PC-9 (cell line): ENCODE results near the gene PRR30. TPM values are rescaled to one million over a fixed set of nuclear protein-coding genes. Genes with fewer than 3 reads are reported as not detected.

Source experiments
- BruUV-seq: library from RNA; stranded (reverse); fragments of 400-500 nt; replicated peaks from 2 replicates; lab custom pipeline; 2021; lab: Mats Ljungman, UMichigan
- CTCF ChIA-PET: fragments of 300-600 bp; sonication (Branson Sonifier 250); formaldehyde crosslinking; loops from one replicate; lab custom pipeline; 2022; ENCODE audit warnings: antibody characterized with exemption; lab: Charles Lee
- POLR2A ChIA-PET: fragments of 300-600 bp; sonication (Branson Sonifier 250); formaldehyde crosslinking; loops from one replicate; lab custom pipeline; 2022; ENCODE audit warnings: antibody characterized with exemption; ENCODE audit not compliant: unreplicated experiment; lab: Charles Lee
- DNase-seq, 2 experiments: peaks; one replicate each; pipeline versions ENCODE4 v3.0.0 to v3.0.0-alpha.2; 2015 to 2022; ENCODE audit warnings: mixed read lengths in 1 of 2
- H2AFZ ChIP-seq: fragments of 200-600 bp; sonication (generic); 2 replicates; pipeline ENCODE4 v1.8.1; 2017; ENCODE audit warnings: antibody characterized with exemption
- H3F3A ChIP-seq: fragments of 200-600 bp; sonication (generic); 2 replicates; pipeline ENCODE4 v1.8.1; 2017; ENCODE audit warnings: antibody characterized with exemption, mild to moderate bottlenecking, low read depth; ENCODE audit not compliant: insufficient read depth
- H3K27ac ChIP-seq: fragments of 200-600 bp; sonication (generic); 2 replicates; pipeline ENCODE4 v1.6.1; 2016; ENCODE audit warnings: mixed run types
- H3K27me3 ChIP-seq: fragments of 200-600 bp; sonication (generic); 2 replicates; pipeline ENCODE4 v1.6.1; 2016; ENCODE audit warnings: low read depth, mixed run types; ENCODE audit not compliant: insufficient read depth
- H3K36me3 ChIP-seq: fragments of 200-600 bp; sonication (generic); 2 replicates; pipeline ENCODE4 v1.6.1; 2016; ENCODE audit warnings: low read depth, mixed run types
- H3K4me1 ChIP-seq: fragments of 200-600 bp; sonication (generic); replicated peaks from 2 replicates; pipeline ENCODE4 v1.6.1; 2016; ENCODE audit warnings: mixed run types; ENCODE audit not compliant: insufficient read depth
- H3K4me2 ChIP-seq: fragments of 200-600 bp; sonication (generic); 2 replicates; pipeline ENCODE4 v1.6.1; 2017; ENCODE audit warnings: mixed run types
- H3K4me3 ChIP-seq: fragments of 200-600 bp; sonication (generic); 2 replicates; pipeline ENCODE4 v1.6.1; 2016; ENCODE audit warnings: mixed run types
- H3K79me2 ChIP-seq: fragments of 200-600 bp; sonication (generic); 2 replicates; pipeline ENCODE4 v1.6.1; 2017; ENCODE audit warnings: low read depth, mixed run types
- H3K9me2 ChIP-seq: fragments of 200-600 bp; sonication (generic); 2 replicates; pipeline ENCODE4 v1.8.1; 2017; ENCODE audit warnings: mild to moderate bottlenecking; ENCODE audit not compliant: insufficient read depth
- H3K9me3 ChIP-seq: fragments of 200-600 bp; sonication (generic); 2 replicates; pipeline ENCODE4 v1.8.1; 2016; ENCODE audit warnings: low read depth; ENCODE audit not compliant: insufficient read depth
- H4K20me1 ChIP-seq: fragments of 200-600 bp; sonication (generic); 2 replicates; pipeline ENCODE4 v1.8.1; 2017; ENCODE audit not compliant: insufficient read depth
- EZH2 ChIP-seq: fragments of 200-600 bp; sonication (generic); IDR thresholded peaks from 2 replicates; pipeline ENCODE4 v1.8.0; 2017; ENCODE audit warnings: antibody characterized with exemption, low read depth
- intact Hi-C: fragments of 100-400 bp; cut with micrococcal nuclease; formaldehyde crosslinking; loops from one replicate; pipeline ENCODE4 v1.10.0; 2022; ENCODE audit not compliant: unreplicated experiment
- total RNA-seq: library from RNA; stranded (reverse); gene quantifications from 2 replicates; pipeline ENCODE4 v1.2.3, GENCODE V29; 2021
- TF ChIP-seq, protein P1 (sequence below): fragments of 200-600 bp; sonication (generic); conservative IDR thresholded peaks from 2 replicates; pipeline ENCODE4 v1.6.1; 2017; ENCODE audit warnings: mixed run types, antibody characterized with exemption, mild to moderate bottlenecking, moderate library complexity

Gene PRR30
- total RNA-seq, 1 experiment from 2014 or later, result not detected

DNA sequence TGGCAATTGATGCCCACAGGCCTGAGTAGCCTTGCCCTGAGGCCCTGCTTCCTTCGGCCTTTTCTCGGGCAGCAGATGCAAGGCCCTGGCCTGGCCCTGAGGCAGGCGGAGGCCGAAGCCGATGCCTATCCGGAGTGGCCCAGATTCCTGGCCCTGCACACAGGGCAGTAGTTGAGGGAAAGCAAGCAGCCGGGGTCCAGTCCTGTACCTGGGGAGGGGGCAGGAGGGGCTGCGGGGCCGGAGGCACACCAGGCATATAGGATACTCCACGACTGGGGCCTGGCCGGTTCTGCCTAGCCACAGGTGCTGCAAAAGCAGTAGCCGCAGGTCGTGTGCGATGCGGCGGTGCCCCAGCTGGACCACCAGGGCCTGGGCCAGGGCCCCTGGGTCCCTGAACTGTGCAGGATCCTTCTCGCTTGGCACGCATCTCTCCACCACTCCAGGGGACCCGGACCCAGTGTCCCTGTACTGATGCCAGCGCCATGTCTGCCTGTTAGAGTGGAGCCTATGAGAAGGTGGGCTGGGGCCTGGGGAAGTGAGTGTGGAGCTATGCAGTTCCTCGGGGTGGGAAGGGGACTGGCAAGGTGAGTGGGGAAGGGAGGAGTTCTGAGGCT lies 1.8 kb downstream of the PRR30 start:
- no peaks in the 10 kb centered on the region for H3K36me3 ChIP-seq
- peaks cover 19% of the 10 kb centered on the region for H3K79me2 ChIP-seq
- BruUV-seq, result no TSS peak
- no peak overlapping the region for H3K4me3 ChIP-seq
- peaks cover 7% of the 10 kb centered on the region; the same call in 1 of the 2 replicates for H4K20me1 ChIP-seq
- peaks cover 10% of the 10 kb centered on the region for H3K27me3 ChIP-seq
- H3F3A ChIP-seq, result no peaks in the 10 kb centered on the region; the same call in 1 of the 2 replicates
- TF ChIP-seq EZH2, result no peak
- TF ChIP-seq, protein P1, sequence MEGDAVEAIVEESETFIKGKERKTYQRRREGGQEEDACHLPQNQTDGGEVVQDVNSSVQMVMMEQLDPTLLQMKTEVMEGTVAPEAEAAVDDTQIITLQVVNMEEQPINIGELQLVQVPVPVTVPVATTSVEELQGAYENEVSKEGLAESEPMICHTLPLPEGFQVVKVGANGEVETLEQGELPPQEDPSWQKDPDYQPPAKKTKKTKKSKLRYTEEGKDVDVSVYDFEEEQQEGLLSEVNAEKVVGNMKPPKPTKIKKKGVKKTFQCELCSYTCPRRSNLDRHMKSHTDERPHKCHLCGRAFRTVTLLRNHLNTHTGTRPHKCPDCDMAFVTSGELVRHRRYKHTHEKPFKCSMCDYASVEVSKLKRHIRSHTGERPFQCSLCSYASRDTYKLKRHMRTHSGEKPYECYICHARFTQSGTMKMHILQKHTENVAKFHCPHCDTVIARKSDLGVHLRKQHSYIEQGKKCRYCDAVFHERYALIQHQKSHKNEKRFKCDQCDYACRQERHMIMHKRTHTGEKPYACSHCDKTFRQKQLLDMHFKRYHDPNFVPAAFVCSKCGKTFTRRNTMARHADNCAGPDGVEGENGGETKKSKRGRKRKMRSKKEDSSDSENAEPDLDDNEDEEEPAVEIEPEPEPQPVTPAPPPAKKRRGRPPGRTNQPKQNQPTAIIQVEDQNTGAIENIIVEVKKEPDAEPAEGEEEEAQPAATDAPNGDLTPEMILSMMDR, result no peak
- DNase-seq, result no peak
- no peak overlapping the region for H3K27ac ChIP-seq
- no peak overlapping the region for H3K4me2 ChIP-seq
- H2AFZ ChIP-seq, result no peak overlapping the region
- H3K4me1 ChIP-seq, result peaks cover 10% of the 10 kb centered on the region
- ChIA-PET CTCF (no interaction called here), POLR2A (no interaction called here)
- H3K9me2 ChIP-seq, result no peaks in the 10 kb centered on the region
- H3K9me3 ChIP-seq, result no peaks in the 10 kb centered on the region
- intact Hi-C loops, result loop anchor here (10.0 kb wide), 1 partner anchor 77 kb away; the partner anchor contains the start of genes ATRAID, CAD and SLC5A6

DNA sequence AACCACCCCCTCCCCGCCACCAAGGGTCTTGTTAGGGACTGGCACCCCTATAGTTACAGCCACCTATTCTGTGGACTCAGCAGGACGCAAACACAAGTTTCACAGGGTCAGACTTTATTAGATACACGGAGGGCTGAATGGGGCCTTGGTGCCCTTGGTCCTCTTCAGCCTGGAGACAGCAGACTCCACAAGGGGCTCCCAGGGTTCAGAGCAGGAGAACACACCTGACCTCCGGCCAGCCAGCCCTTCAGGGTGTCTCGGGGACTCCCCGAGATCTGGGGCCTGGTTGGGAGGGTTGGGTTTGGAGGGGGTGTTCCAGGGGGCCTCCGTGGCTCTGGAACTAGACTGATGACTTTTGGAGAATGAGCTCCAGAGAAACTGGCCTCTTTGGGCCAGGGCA lies 2.5 kb downstream of the PRR30 start:
- H3K4me1 ChIP-seq, result peaks cover 10% of the 10 kb centered on the region
- peaks cover 7% of the 10 kb centered on the region; the same call in 1 of the 2 replicates for H4K20me1 ChIP-seq
- no peaks in the 10 kb centered on the region for H3K36me3 ChIP-seq
- CTCF ChIA-PET, result no interaction called here
- H3K9me2 ChIP-seq, result no peaks in the 10 kb centered on the region
- no peak overlapping the region for H3K27ac ChIP-seq
- peaks cover 19% of the 10 kb centered on the region for H3K79me2 ChIP-seq
- POLR2A ChIA-PET, result interaction anchor here (0.6 kb wide), 1 partner anchor 233 kb away, joined by 33 read pairs; no protein-coding TSS in a partner anchor
- intact Hi-C loops, result loop anchor here (10.0 kb wide), 1 partner anchor 78 kb away; the partner anchor contains the start of genes ATRAID, CAD and SLC5A6
- H3K4me3 ChIP-seq, result no peak overlapping the region
- DNase-seq, result no peak
- H3K27me3 ChIP-seq, result 0 out of 2 replicates have a peak, but pooled peaks cover 5% of the 10 kb centered on the region
- H3K9me3 ChIP-seq, result no peaks in the 10 kb centered on the region
- no peaks in the 10 kb centered on the region; the same call in 1 of the 2 replicates for H3F3A ChIP-seq
- no peak overlapping the region for H2AFZ ChIP-seq
- no peak overlapping the region for H3K4me2 ChIP-seq
- no TSS peak for BruUV-seq
- no peak for TF ChIP-seq EZH2
- TF ChIP-seq, protein P1, result no peak

DNA sequence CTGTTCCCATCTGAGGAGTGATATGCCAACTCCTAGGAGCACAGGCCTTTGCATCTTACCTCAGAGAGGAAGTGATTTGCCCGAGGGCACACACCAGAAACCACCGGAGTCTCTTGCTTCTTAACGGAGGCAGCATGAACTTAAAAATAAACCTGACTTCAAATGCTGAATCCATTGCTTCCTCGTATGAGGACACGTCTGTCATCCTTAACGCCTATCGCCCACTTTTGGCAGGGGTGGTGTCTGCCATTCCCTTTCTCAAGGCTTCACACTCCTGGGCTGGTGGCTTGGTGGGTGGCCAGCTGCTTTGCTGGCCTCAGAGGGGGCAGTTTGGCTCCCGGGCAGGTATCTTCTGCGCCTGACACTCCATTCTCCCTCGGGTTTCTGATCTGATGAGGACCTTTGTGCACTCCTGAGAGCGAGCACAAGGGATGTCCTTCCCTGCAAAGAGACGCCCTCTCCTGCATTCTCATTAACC lies 3.7 kb downstream of the PRR30 start:
- CTCF ChIA-PET, result no interaction called here

More for the DNA sequence above, 3.7 kb downstream of the PRR30 start:
- H3K9me2 ChIP-seq, result no peaks in the 10 kb centered on the region
- H3K27ac ChIP-seq, result no peak overlapping the region
- no peak overlapping the region for H3K4me3 ChIP-seq
- H3K79me2 ChIP-seq, result peaks cover 19% of the 10 kb centered on the region
- H3K36me3 ChIP-seq, result 0 out of 2 replicates have a peak, but pooled peaks cover 8% of the 10 kb centered on the region
- no peak for TF ChIP-seq EZH2
- TF ChIP-seq, protein P1, result no peak
- no peak for DNase-seq
- no TSS peak for BruUV-seq
- intact Hi-C loops, result loop anchor here (10.0 kb wide), 1 partner anchor 79 kb away; the partner anchor contains the start of genes ATRAID, CAD and SLC5A6
- POLR2A ChIA-PET, result no interaction called here
- H3K27me3 ChIP-seq, result 0 out of 2 replicates have a peak, but pooled peaks cover 3% of the 10 kb centered on the region
- H3K4me2 ChIP-seq, result no peak overlapping the region
- no peaks in the 10 kb centered on the region; the same call in none of the 2 replicates for H3F3A ChIP-seq
- H2AFZ ChIP-seq, result no peak overlapping the region
- H4K20me1 ChIP-seq, result peaks cover 7% of the 10 kb centered on the region; the same call in 1 of the 2 replicates
- no peaks in the 10 kb centered on the region for H3K9me3 ChIP-seq
- peaks cover 10% of the 10 kb centered on the region for H3K4me1 ChIP-seq
